GM13976 (cell line): ENCODE data around the gene CDC20B.

ENCODE experiments used
- DNase-seq: peaks from one replicate; pipeline ENCODE4 v3.0.0; 2012; ENCODE audit warnings: low spot score
- in situ Hi-C: fragments of 300-500 bp; cut with MboI; formaldehyde crosslinking; loops from one replicate; pipeline ENCODE4 v1.12.0; 2022; ENCODE audit warnings: low sequenced_read_pairs, mixed read lengths, inconsistent platforms; ENCODE audit not compliant: unreplicated experiment
- TF ChIP-seq, protein P1 (sequence below): IDR thresholded peaks from 2 replicates; pipeline ENCODE4 v1.5.1; 2012; ENCODE audit warnings: borderline replicate concordance, mild to moderate bottlenecking; ENCODE audit not compliant: insufficient read depth; ENCODE audit errors: extremely low read depth, missing control alignments, control extremely low read depth

Gene CDC20B

DNA sequence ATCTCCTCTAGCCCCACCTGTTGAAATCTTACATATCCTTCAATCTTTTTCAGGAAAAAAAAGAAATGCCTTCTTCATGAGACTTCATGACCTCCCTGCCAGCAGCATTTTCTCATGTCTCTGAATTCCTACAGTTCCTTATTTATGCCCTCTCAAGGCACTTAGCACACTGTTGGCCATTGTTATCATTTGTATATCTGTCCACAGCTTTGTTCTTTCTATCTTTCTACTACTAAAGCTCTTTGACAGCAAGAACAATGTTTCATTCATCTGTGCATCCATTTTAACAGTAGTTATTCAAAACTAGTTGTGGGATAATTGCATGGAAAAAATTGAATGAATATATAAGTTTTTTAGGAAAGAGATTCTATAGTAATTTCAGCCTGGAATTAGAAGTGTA lies 91.4 kb downstream of the CDC20B start:
- TF ChIP-seq, protein P1, sequence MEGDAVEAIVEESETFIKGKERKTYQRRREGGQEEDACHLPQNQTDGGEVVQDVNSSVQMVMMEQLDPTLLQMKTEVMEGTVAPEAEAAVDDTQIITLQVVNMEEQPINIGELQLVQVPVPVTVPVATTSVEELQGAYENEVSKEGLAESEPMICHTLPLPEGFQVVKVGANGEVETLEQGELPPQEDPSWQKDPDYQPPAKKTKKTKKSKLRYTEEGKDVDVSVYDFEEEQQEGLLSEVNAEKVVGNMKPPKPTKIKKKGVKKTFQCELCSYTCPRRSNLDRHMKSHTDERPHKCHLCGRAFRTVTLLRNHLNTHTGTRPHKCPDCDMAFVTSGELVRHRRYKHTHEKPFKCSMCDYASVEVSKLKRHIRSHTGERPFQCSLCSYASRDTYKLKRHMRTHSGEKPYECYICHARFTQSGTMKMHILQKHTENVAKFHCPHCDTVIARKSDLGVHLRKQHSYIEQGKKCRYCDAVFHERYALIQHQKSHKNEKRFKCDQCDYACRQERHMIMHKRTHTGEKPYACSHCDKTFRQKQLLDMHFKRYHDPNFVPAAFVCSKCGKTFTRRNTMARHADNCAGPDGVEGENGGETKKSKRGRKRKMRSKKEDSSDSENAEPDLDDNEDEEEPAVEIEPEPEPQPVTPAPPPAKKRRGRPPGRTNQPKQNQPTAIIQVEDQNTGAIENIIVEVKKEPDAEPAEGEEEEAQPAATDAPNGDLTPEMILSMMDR, result no peak
- DNase-seq, result no peak
- in situ Hi-C loops, result no loop called here

DNA sequence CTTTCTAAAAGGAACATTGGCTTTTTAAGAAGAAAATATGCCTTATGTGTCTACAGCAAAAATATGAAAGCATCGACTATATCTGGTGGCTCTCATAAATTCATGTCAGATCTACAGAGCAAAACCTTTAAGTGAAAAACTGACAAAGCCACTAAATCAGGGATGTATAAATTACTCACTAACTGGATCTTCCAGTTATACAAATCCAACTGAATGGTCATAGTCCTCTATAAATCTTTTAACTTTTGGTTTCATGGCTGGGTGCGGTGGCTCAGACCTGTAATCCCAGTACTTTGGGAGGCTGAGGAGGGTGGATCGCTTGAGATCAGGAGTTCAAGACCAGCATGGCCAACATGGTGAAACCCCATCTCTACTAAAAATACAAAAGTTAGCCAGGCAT lies 99.8 kb downstream of the CDC20B start:
- in situ Hi-C loops, result no loop called here
- DNase-seq, result no peak
- TF ChIP-seq, protein P1, result no peak

DNA sequence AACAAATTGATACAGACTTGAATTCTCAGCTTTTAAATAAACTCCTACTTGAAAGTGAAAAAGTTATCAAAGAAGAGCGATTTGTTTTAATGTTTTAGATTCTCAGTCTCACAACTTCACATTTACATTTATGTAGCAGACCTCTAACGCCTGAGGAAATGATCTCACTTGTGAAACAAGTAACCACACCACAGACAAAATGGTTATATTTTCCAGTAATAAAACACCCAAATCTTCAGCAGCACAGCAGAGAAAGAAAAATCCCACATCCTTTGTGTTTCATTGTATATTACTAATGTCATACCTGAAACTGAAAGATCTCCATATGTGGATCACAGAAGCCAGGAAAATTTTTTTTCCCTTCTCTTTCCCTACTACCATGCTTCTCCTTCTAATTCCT lies 100.3 kb downstream of the CDC20B start:
- in situ Hi-C loops, result no loop called here
- DNase-seq, result no peak
- TF ChIP-seq, protein P1, result no peak

DNA sequence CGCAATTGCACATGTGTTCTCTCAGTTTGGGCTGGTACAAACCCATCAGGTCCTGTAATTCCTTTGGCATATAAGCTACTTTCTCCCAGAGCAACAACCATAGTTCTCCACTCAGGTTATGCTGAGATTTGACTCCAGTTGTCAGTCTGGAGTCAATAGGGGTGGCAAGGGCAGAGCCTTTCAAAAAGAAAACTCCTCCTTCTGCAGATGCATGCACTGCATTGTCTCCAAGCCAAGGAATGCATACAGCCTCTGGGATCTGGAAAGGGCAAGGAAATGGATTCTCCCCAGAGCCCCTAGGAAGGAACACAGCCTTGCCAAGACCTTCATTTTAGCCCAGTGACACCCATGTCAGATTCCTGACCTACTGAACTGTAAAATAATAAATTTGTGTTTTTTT lies 101.6 kb downstream of the CDC20B start:
- in situ Hi-C loops, result no loop called here
- TF ChIP-seq, protein P1, result no peak
- DNase-seq, result no peak

DNA sequence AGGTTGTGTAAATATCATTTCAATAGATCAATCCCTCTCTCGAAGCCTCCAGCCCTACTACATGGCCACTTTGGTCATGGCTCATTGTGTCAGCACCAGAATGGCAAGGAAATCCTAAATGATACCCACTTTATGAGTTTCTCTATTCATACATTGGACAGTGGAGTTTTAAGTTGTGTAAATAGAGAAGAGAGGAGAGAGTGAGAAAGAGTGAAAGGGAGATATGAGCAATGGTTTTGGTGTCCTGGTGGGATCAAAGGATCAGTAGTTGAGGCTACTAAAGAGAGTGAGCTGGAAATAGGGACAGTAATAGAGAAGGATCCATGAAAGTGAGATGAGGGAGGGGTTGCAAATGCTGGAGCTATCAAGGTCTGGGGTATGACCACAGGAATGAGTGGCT lies 102.0 kb downstream of the CDC20B start:
- DNase-seq, result no peak
- in situ Hi-C loops, result no loop called here
- TF ChIP-seq, protein P1, result no peak

DNA sequence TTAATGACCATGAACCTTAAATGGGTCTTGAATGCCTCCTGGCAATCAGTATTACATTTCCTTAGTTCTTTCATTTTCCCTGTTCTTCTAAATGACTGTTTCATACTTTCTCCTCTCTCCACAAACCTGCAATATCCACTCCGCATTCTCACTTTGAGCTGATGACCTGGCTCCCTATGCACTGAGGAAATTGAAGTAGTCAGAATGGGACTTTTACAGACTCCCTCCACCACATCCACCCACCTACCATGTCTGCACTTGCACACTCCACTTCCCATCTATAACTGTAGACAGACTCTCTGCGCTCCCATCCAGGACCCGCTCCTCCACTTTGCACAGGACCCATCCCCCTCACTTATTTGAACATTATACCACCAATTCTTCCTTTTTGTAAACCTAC lies 106.7 kb downstream of the CDC20B start:
- TF ChIP-seq, protein P1, result no peak
- no peak for DNase-seq
- in situ Hi-C loops, result no loop called here

DNA sequence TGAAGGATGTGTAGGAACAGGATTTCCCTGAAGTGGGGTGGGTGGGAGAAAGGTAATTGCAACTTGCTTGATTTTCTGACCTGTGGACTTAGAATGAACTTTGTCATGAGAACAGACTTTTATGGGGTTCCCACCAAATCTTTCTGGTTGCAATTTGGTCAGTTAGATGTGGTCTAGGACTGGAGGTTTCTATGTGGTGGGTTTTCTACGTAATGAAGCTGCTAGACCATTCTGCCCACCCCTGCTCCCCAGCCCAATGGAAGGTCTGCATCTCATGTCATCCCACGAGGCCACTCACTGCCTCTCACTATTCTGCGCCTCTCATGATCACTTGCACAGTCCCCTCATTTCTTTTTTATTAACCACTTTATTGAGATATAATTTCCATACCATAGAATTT lies 108.5 kb downstream of the CDC20B start:
- DNase-seq, result no peak
- TF ChIP-seq, protein P1, result no peak
- in situ Hi-C loops, result no loop called here
